Kidney (tissue), 14 donors: Measurements from ENCODE around the gene MARVELD1. TPM values are rescaled to one million over a fixed set of nuclear protein-coding genes. Genes with fewer than 3 reads are reported as not detected.

Source experiments
- DNase-seq, 5 donors: peaks; one replicate each; pipeline ENCODE4 v3.0.0-alpha.2; 2013 to 2020
- FAIRE-seq: peaks from 2 replicates; lab custom pipeline; 2012; peaks lifted over from hg19 to GRCh38; lab: Jason Lieb, UNC
- H3K27ac ChIP-seq, 2 donors: one replicate each; pipeline ENCODE4 v1.7.0; 2013; ENCODE audit warnings: low read depth in 2 of 2, low read length in 2 of 2, inconsistent platforms in 1 of 2
- H3K27me3 ChIP-seq: one replicate; pipeline ENCODE4 v1.7.1; 2013; ENCODE audit warnings: low read length, inconsistent platforms; ENCODE audit not compliant: control insufficient read depth, insufficient read depth
- H3K36me3 ChIP-seq, 3 donors: one replicate each; pipeline versions ENCODE4 v1.7.0 to v1.7.1; 2013; ENCODE audit warnings: low read length in 3 of 3, control low read depth in 1 of 3, inconsistent platforms in 1 of 3; ENCODE audit not compliant: insufficient read depth in 3 of 3, control insufficient read depth in 2 of 3
- H3K4me1 ChIP-seq, 3 donors: one replicate each; pipeline versions ENCODE4 v1.7.0 to v1.7.1; 2013; ENCODE audit warnings: low read length in 3 of 3, inconsistent platforms in 1 of 3, low read depth in 1 of 3; ENCODE audit not compliant: control insufficient read depth in 2 of 3, insufficient read depth in 2 of 3
- H3K4me3 ChIP-seq, 3 donors: one replicate each; pipeline versions ENCODE4 v1.7.0 to v1.8.1; 2013; ENCODE audit warnings: low read length in 3 of 3, control low read depth in 1 of 3, inconsistent platforms in 1 of 3
- H3K9ac ChIP-seq, 3 donors: one replicate each; pipeline versions ENCODE4 v1.7.0 to v1.7.1; 2013; ENCODE audit warnings: low read length in 3 of 3, control low read depth in 1 of 3, inconsistent platforms in 1 of 3
- H3K9me3 ChIP-seq, 3 donors: one replicate each; pipeline versions ENCODE4 v1.7.0 to v1.7.1; 2013; ENCODE audit warnings: low read length in 3 of 3, control low read depth in 1 of 3, inconsistent platforms in 1 of 3; ENCODE audit not compliant: control insufficient read depth in 2 of 3, insufficient read depth in 1 of 3
- CTCF ChIP-seq: IDR thresholded peaks from 3 replicates; pipeline ENCODE4 v1.5.1; 2012; ENCODE audit warnings: mild to moderate bottlenecking, moderate library complexity, borderline replicate concordance; ENCODE audit not compliant: insufficient read depth; ENCODE audit errors: extremely low read depth
- intact Hi-C: fragments of 100-400 bp; cut with DNase I; formaldehyde crosslinking; loops from one replicate; pipeline ENCODE4 v1.11.1; 2022
- polyA plus RNA-seq: library from polyadenylated mRNA; stranded (reverse); fragments of 350-450 nt; fragmentation: Illumina TruSeq; extraction: RNeasy Lipid Tissue Mini Kit (QIAGEN cat#74804); gene quantifications from one replicate; pipeline ENCODE4 v1.2.3, GENCODE V29; 2014; ENCODE audit warnings: low read depth, low replicate concordance; ENCODE audit not compliant: insufficient read depth
- total RNA-seq: library from RNA; stranded (reverse); fragmentation: NEBNext Ultra II Directional; extraction: Animal tissue kit (Norgen Biotek cat#: 25700); gene quantifications from one replicate; pipeline ENCODE4 v1.2.1, GENCODE V29; 2021
- donor health status: control.
- donor health status: control.
- donor health status: control.
- donor health status: control.
- donor health status: control.
- donor health status: DM: yes; HTN: yes; CAD: no.
- donor health status: Normal renal cell carcinoma (clear cell type).

Gene MARVELD1
- total and polyA plus RNA-seq, 2 donors from 2014 or later = 8.3 to 43.2 TPM

- Histone ChIP-seq H3K9ac (no peak overlapping the region), H3K4me3 (no peak overlapping the region), H3K36me3 (no peaks in the 10 kb centered on the region), H3K9me3 (no peaks in the 10 kb centered on the region), H3K27ac (no peak overlapping the region), H3K27me3 (no peaks in the 10 kb centered on the region), H3K4me1 (peaks cover 0 to 9% (median 0%) of the 10 kb centered on the region in 3 donors)
- TF ChIP-seq CTCF = no peak
- intact Hi-C loops = no loop called here
- DNase-seq (no peak), FAIRE-seq (no peak)
Observed at GRCh38 chr10:97721871-97722780, 8.6 kb downstream of the MARVELD1 start.

GRCh38 chr10:97723001-97723400, 9.5 kb downstream of the MARVELD1 start:
- no peak for FAIRE-seq
- no peaks in the 10 kb centered on the region for H3K9me3 ChIP-seq
- no peaks in the 10 kb centered on the region for H3K36me3 ChIP-seq
- intact Hi-C loops = no loop called here
- no peaks in the 10 kb centered on the region for H3K27me3 ChIP-seq
- H3K9ac ChIP-seq = no peak overlapping the region
- H3K4me3 ChIP-seq = no peak overlapping the region
- peaks cover 0 to 9% (median 0%) of the 10 kb centered on the region in 3 donors for H3K4me1 ChIP-seq
- no peak for TF ChIP-seq CTCF
- H3K27ac ChIP-seq = no peak overlapping the region
- DNase-seq = no peak

- DNase-seq = no peak
- no peaks in the 10 kb centered on the region for H3K4me1 ChIP-seq
- no peak for TF ChIP-seq CTCF
- FAIRE-seq = no peak
- H3K27ac ChIP-seq = no peak overlapping the region
- H3K9me3 ChIP-seq = no peaks in the 10 kb centered on the region
- no peaks in the 10 kb centered on the region for H3K36me3 ChIP-seq
- intact Hi-C loops = no loop called here
- H3K4me3 ChIP-seq = no peak overlapping the region
- H3K9ac ChIP-seq = no peak overlapping the region
- no peaks in the 10 kb centered on the region for H3K27me3 ChIP-seq
Observed at GRCh38 chr10:97724341-97724941, 10.9 kb downstream of the MARVELD1 start.
